Astrocyte (in vitro differentiated cells and primary cell): ENCODE measurements around the gene ADGRG2. TPM values are rescaled to one million over a fixed set of nuclear protein-coding genes. Genes with fewer than 3 reads are reported as not detected.

Experiments used
- DNase-seq: peaks from one replicate; pipeline ENCODE4 v3.0.0-alpha.2; 2010; ENCODE audit warnings: low read depth
- FAIRE-seq: peaks from 2 replicates; lab custom pipeline; 2011; peaks lifted over from hg19 to GRCh38; lab: Jason Lieb, UNC
- H2AFZ ChIP-seq: 2 replicates; pipeline ENCODE4 v1.6.0; 2012; ENCODE audit warnings: low read depth, low read length, inconsistent platforms
- H3K27ac ChIP-seq: 2 replicates; pipeline ENCODE4 v1.5.1; 2011; ENCODE audit warnings: low read depth, low read length, inconsistent platforms
- H3K27me3 ChIP-seq: 2 replicates; pipeline ENCODE4 v1.6.0; 2011; ENCODE audit warnings: low read length, inconsistent platforms; ENCODE audit not compliant: insufficient read depth
- H3K36me3 ChIP-seq: 2 replicates; pipeline ENCODE4 v1.5.1; 2011; ENCODE audit warnings: low read length, inconsistent platforms; ENCODE audit not compliant: insufficient read depth
- H3K4me1 ChIP-seq: 2 replicates; pipeline ENCODE4 v1.5.1; 2011; ENCODE audit warnings: low read length, inconsistent platforms; ENCODE audit not compliant: insufficient read depth
- H3K4me2 ChIP-seq: 2 replicates; pipeline ENCODE4 v1.6.0; 2012; ENCODE audit warnings: low read length, inconsistent platforms
- H3K4me3 ChIP-seq: 2 replicates; pipeline ENCODE4 v1.5.1; 2011; ENCODE audit warnings: low read depth, mild to moderate bottlenecking, low read length, inconsistent platforms; ENCODE audit not compliant: insufficient read depth
- H3K79me2 ChIP-seq: 2 replicates; pipeline ENCODE4 v1.6.0; 2012; ENCODE audit warnings: mild to moderate bottlenecking, low read length, inconsistent platforms; ENCODE audit not compliant: insufficient read depth
- H3K9ac ChIP-seq: 2 replicates; pipeline ENCODE4 v1.6.0; 2012; ENCODE audit warnings: mild to moderate bottlenecking, low read length, inconsistent platforms
- H3K9me3 ChIP-seq: 2 replicates; pipeline ENCODE4 v1.5.1; 2012; ENCODE audit warnings: low read depth, mild to moderate bottlenecking, low read length, inconsistent platforms; ENCODE audit not compliant: insufficient read depth
- H4K20me1 ChIP-seq: 2 replicates; pipeline ENCODE4 v1.6.0; 2012; ENCODE audit warnings: low read length, inconsistent platforms; ENCODE audit not compliant: insufficient read depth
- H3K27ac Mint-ChIP-seq: one replicate; pipeline ENCODE4 v1.8.0; 2021; ENCODE audit warnings: mild to moderate bottlenecking, mixed read lengths; ENCODE audit not compliant: unreplicated experiment
- H3K27me3 Mint-ChIP-seq: one replicate; pipeline ENCODE4 v1.8.0; 2021; ENCODE audit warnings: low read depth, mixed read lengths; ENCODE audit not compliant: unreplicated experiment
- H3K36me3 Mint-ChIP-seq: one replicate; pipeline ENCODE4 v1.8.0; 2021; ENCODE audit warnings: low read depth, mixed read lengths; ENCODE audit not compliant: unreplicated experiment
- H3K4me1 Mint-ChIP-seq: one replicate; pipeline ENCODE4 v1.8.0; 2021; ENCODE audit warnings: low read depth, mixed read lengths; ENCODE audit not compliant: unreplicated experiment
- H3K4me3 Mint-ChIP-seq: one replicate; pipeline ENCODE4 v1.8.0; 2021; ENCODE audit warnings: mild to moderate bottlenecking, moderate library complexity, mixed read lengths; ENCODE audit not compliant: unreplicated experiment
- H3K9me3 Mint-ChIP-seq: one replicate; pipeline ENCODE4 v1.8.0; 2021; ENCODE audit warnings: mild to moderate bottlenecking, mixed read lengths; ENCODE audit not compliant: unreplicated experiment
- CTCF ChIP-seq: IDR thresholded peaks from 2 replicates; pipeline ENCODE4 v1.5.1; 2011; ENCODE audit warnings: low read depth, mild to moderate bottlenecking, inconsistent platforms, low read length, moderate library complexity; ENCODE audit not compliant: insufficient read depth
- EZH2 ChIP-seq: IDR thresholded peaks from 2 replicates; pipeline ENCODE4 v1.6.1; 2012; ENCODE audit warnings: mild to moderate bottlenecking, low read length, inconsistent platforms; ENCODE audit not compliant: insufficient read depth
- total RNA-seq: library from RNA; stranded (reverse); gene quantifications from 2 replicates; pipeline ENCODE4 v1.2.1, GENCODE V29; 2021

Gene ADGRG2
- total RNA-seq, 1 donor from 2014 or later, result 0.09 TPM

GRCh38 chrX:19089555-19090040 is 32.7 kb downstream of the ADGRG2 start:
- H3K4me3 ChIP-seq, result no peak overlapping the region
- no peak for TF ChIP-seq CTCF
- no peak for TF ChIP-seq EZH2
- no peak for DNase-seq

GRCh38 chrX:19086102-19086772 is 36.0 kb downstream of the ADGRG2 start:
- H3K4me1 Mint-ChIP-seq, result no peaks in the 10 kb centered on the region
- H3K36me3 Mint-ChIP-seq, result no peaks in the 10 kb centered on the region
- H3K27me3 Mint-ChIP-seq, result peaks cover 8% of the 10 kb centered on the region
- no peak overlapping the region for H3K4me3 Mint-ChIP-seq
- peaks cover 2% of the 10 kb centered on the region for H3K9me3 Mint-ChIP-seq
- Histone ChIP-seq H3K79me2 (no peaks in the 10 kb centered on the region), H3K36me3 (no peaks in the 10 kb centered on the region), H2AFZ (no peak overlapping the region), H3K27me3 (no peaks in the 10 kb centered on the region), H3K9me3 (no peaks in the 10 kb centered on the region), H3K4me2 (no peak overlapping the region), H4K20me1 (no peaks in the 10 kb centered on the region), H3K27ac (no peak overlapping the region), H3K4me1 (no peaks in the 10 kb centered on the region), H3K9ac (no peak overlapping the region), H3K4me3 (no peak overlapping the region)
- TF ChIP-seq CTCF (no peak), EZH2 (no peak)
- FAIRE-seq (no peak), DNase-seq (no peak)
- H3K27ac Mint-ChIP-seq, result no peak overlapping the region

More at GRCh38 chrX:19089555-19090040, 32.7 kb downstream of the ADGRG2 start:
- Mint-ChIP-seq H3K9me3 (peaks cover 2% of the 10 kb centered on the region), H3K4me1 (no peaks in the 10 kb centered on the region), H3K27me3 (peaks cover 10% of the 10 kb centered on the region), H3K27ac (no peak overlapping the region), H3K36me3 (no peaks in the 10 kb centered on the region), H3K4me3 (no peak overlapping the region)
- Histone ChIP-seq H4K20me1 (no peaks in the 10 kb centered on the region), H3K27me3 (peaks cover 2% of the 10 kb centered on the region), H3K9me3 (no peaks in the 10 kb centered on the region), H3K4me1 (no peaks in the 10 kb centered on the region), H3K4me2 (no peak overlapping the region), H2AFZ (no peak overlapping the region), H3K36me3 (no peaks in the 10 kb centered on the region), H3K9ac (no peak overlapping the region), H3K27ac (no peak overlapping the region), H3K79me2 (no peaks in the 10 kb centered on the region)
- peak; percentile 92 for FAIRE-seq

- Histone ChIP-seq H3K36me3 (no peaks in the 10 kb centered on the region), H3K4me3 (no peak overlapping the region), H3K9ac (no peak overlapping the region), H3K4me1 (no peaks in the 10 kb centered on the region), H3K27me3 (no peaks in the 10 kb centered on the region), H4K20me1 (no peaks in the 10 kb centered on the region), H3K27ac (no peak overlapping the region), H3K9me3 (no peaks in the 10 kb centered on the region), H2AFZ (no peak overlapping the region), H3K4me2 (no peak overlapping the region), H3K79me2 (no peaks in the 10 kb centered on the region)
- Mint-ChIP-seq H3K4me1 (no peaks in the 10 kb centered on the region), H3K27ac (no peak overlapping the region), H3K9me3 (peaks cover 2% of the 10 kb centered on the region), H3K4me3 (no peak overlapping the region), H3K27me3 (peaks cover 8% of the 10 kb centered on the region), H3K36me3 (no peaks in the 10 kb centered on the region)
- DNase-seq, result no peak
- no peak for FAIRE-seq
- TF ChIP-seq EZH2, result no peak
- no peak for TF ChIP-seq CTCF
Measured at GRCh38 chrX:19085666-19086065, 36.6 kb downstream of the ADGRG2 start.
